Activated CD8-positive, alpha-beta memory T cell treated with anti-CD3 and anti-CD28 coated beads for 1 hour (primary cell): Measurements from ENCODE around the gene TP53INP2.
"Not testable (repeated sequence)": the region's sequence is repeated elsewhere in the genome, so short reads cannot be mapped to it uniquely, and the experiment has no call there.

ENCODE experiments used
- DNase-seq, 2 donors: peaks; one replicate each; pipeline ENCODE4 v3.0.0-alpha.2; 2020; ENCODE audit warnings: low read depth in 1 of 2; ENCODE audit errors: extremely low read depth in 1 of 2

TP53INP2 gene

GRCh38 chr20:34704177-34705007, at the start of gene TP53INP2:
TSS of gene TP53INP2 (plus strand) at chr20:34704344. CDS start at chr20:34708740, 4,396 bp downstream.
- DNase-seq, result peak; percentile 79 to 81

- not testable (repeated sequence) for DNase-seq
These were observed 45.5 kb upstream of the TP53INP2 start for GRCh38 chr20:34658654-34659053.

- DNase-seq, result not testable (repeated sequence)
These were observed 42.3 kb upstream of the TP53INP2 start for GRCh38 chr20:34661811-34662210.

- no peak for DNase-seq
These were observed 40.8 kb upstream of the TP53INP2 start for GRCh38 chr20:34663213-34663943.

GRCh38 chr20:34664751-34665150, 39.4 kb upstream of the TP53INP2 start:
- DNase-seq, result not testable (repeated sequence)

- DNase-seq, result no peak
These were observed 35.0 kb upstream of the TP53INP2 start for GRCh38 chr20:34669094-34669493.

- DNase-seq, result no peak
These were observed 30.7 kb upstream of the TP53INP2 start for GRCh38 chr20:34673412-34673811.

- DNase-seq, result no peak
These were observed 28.6 kb upstream of the TP53INP2 start for GRCh38 chr20:34675561-34675960.

- no peak for DNase-seq
These were observed 28.0 kb upstream of the TP53INP2 start for GRCh38 chr20:34675993-34676641.

- peak; percentile 88 to 94 for DNase-seq
These were observed 27.3 kb upstream of the TP53INP2 start, which contains the start of gene PIGU for GRCh38 chr20:34676642-34677373. TSS of gene PIGU (minus strand) at chr20:34677092. CDS start at chr20:34677085, 7 bp downstream.

GRCh38 chr20:34680586-34681175, 23.5 kb upstream of the TP53INP2 start:
- no peak for DNase-seq

GRCh38 chr20:34683667-34684066, 20.5 kb upstream of the TP53INP2 start:
- no peak for DNase-seq

- no peak for DNase-seq
These were observed 14.7 kb upstream of the TP53INP2 start for GRCh38 chr20:34689486-34689885.

GRCh38 chr20:34691838-34692237, 12.3 kb upstream of the TP53INP2 start:
- DNase-seq, result no peak

- DNase-seq, result no peak
These were observed 10.7 kb upstream of the TP53INP2 start for GRCh38 chr20:34693414-34693813.

GRCh38 chr20:34701405-34702085, 2.6 kb upstream of the TP53INP2 start:
- DNase-seq, result no peak

GRCh38 chr20:34703061-34703423, 1.1 kb upstream of the TP53INP2 start:
- no peak for DNase-seq

GRCh38 chr20:34703424-34704176, 544 bp upstream of the TP53INP2 start:
- peak in 1 of 2 donors; percentile 2 for DNase-seq

- DNase-seq, result no peak
These were observed 858 bp downstream of the TP53INP2 start for GRCh38 chr20:34705008-34705396.
